B cell (primary cell): Measurements from ENCODE around the gene POU2F2.

Experiments
- EZH2 ChIP-seq: IDR thresholded peaks from 2 replicates; pipeline ENCODE4 v1.6.1; 2012; ENCODE audit warnings: borderline replicate concordance, low read depth, mild to moderate bottlenecking, moderate library complexity, low read length; ENCODE audit not compliant: insufficient read depth, poor library complexity, severe bottlenecking
- TF ChIP-seq, protein P1 (sequence below): fragments of 200-600 bp; IDR thresholded peaks from one replicate; pipeline ENCODE4 v1.8.0; 2022; ENCODE audit warnings: antibody characterized with exemption, mild to moderate bottlenecking

DNA sequence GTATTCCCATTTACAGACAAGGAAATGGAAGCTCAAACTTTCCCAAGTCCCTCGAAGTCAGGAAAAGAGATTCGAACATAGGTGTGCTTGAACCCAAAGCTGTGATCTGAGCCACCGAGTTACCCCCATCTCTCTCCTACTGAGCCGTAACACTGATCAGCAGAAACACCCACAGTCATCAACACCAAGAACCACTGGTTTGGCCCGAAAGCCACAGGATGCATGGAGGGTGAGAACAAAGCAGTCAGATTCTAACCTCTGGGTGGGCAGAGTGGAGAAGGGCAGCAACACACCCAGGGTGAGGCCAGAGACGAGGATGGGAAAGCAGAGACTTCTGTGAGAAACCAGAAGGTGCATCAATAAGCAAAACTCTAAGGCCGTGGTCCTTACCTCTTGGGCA is 27.7 kb upstream of the POU2F2 start:
- TF ChIP-seq, protein P1, sequence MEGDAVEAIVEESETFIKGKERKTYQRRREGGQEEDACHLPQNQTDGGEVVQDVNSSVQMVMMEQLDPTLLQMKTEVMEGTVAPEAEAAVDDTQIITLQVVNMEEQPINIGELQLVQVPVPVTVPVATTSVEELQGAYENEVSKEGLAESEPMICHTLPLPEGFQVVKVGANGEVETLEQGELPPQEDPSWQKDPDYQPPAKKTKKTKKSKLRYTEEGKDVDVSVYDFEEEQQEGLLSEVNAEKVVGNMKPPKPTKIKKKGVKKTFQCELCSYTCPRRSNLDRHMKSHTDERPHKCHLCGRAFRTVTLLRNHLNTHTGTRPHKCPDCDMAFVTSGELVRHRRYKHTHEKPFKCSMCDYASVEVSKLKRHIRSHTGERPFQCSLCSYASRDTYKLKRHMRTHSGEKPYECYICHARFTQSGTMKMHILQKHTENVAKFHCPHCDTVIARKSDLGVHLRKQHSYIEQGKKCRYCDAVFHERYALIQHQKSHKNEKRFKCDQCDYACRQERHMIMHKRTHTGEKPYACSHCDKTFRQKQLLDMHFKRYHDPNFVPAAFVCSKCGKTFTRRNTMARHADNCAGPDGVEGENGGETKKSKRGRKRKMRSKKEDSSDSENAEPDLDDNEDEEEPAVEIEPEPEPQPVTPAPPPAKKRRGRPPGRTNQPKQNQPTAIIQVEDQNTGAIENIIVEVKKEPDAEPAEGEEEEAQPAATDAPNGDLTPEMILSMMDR: no peak
- TF ChIP-seq EZH2: no peak
